ENCODE measurements around the gene ZNF142. TPM values are rescaled to one million over a fixed set of nuclear protein-coding genes. Genes with fewer than 3 reads are reported as not detected.

Gene ZNF142
- total and polyA plus RNA-seq, 2 of the 4 experiments (the other 2 are of a cell fraction): 4.3 to 9.7 TPM

- intact Hi-C loops (cut with micrococcal nuclease): no loop called here
- no peak overlapping the region for H3K14ac ChIP-seq (replicated peaks; ENCODE audit: low read depth, low read length)
- H3K36me3 ChIP-seq (ENCODE audit: control insufficient read depth, insufficient read depth, low read length): peaks cover 23% of the 10 kb centered on the region
- no peak overlapping the region for H2BK5ac ChIP-seq (ENCODE audit: low read depth, low read length, poor library complexity, severe bottlenecking)
- H3K9me1 ChIP-seq (ENCODE audit: insufficient read depth, low read length): peaks cover 8% of the 10 kb centered on the region; the same call in 1 of the 2 replicates
- no peak overlapping the region for H2BK20ac ChIP-seq (ENCODE audit: low read depth, low read length)
- no peak overlapping the region for H2BK120ac ChIP-seq (ENCODE audit: low read depth, low read length)
- no peak overlapping the region for H3K18ac ChIP-seq (ENCODE audit: low read depth, low read length)
- DNase-seq (no peak), ATAC-seq (ENCODE audit: low read depth) (no peak)
- no peak overlapping the region for H2AK5ac ChIP-seq (ENCODE audit: low read depth, low read length)
- TF ChIP-seq MAFK (IDR thresholded peaks at IDR 0.05; ENCODE audit: low read depth, low read length) (no peak), MAZ (IDR thresholded peaks at IDR 0.05; ENCODE audit: borderline replicate concordance, low read depth, low read length) (no peak), BHLHE40 (IDR thresholded peaks at IDR 0.05; ENCODE audit: low read depth, low read length) (no peak), FOS (IDR thresholded peaks at IDR 0.05; ENCODE audit: low read depth, low read length) (no peak), RAD21 (IDR thresholded peaks at IDR 0.05; ENCODE audit: low read length) (no peak), RCOR1 (IDR thresholded peaks at IDR 0.05; ENCODE audit: insufficient replicate concordance, low read length) (no peak), USF2 (IDR thresholded peaks at IDR 0.05; ENCODE audit: low read depth, low read length) (no peak), CTCF (conservative IDR thresholded peaks at IDR 0.05; ENCODE audit: low read depth, low read length) (no peak), POLR2A (IDR thresholded peaks at IDR 0.05; ENCODE audit: low read depth, low read length) (no peak), ELK1 (IDR thresholded peaks at IDR 0.05; ENCODE audit: borderline replicate concordance, low read depth, low read length) (no peak), RFX5 (IDR thresholded peaks at IDR 0.05; ENCODE audit: low read depth, low read length) (no peak)
- no peak overlapping the region for H2BK15ac ChIP-seq (ENCODE audit: low read depth, low read length)
- H3K79me1 ChIP-seq (ENCODE audit: low read depth in 1 of 2, low read length in 2 of 2): peaks cover 24 to 38% of the 10 kb centered on the region in 2 experiments
- H3K4me3 ChIP-seq (ENCODE audit: insufficient read depth, low read depth, low read length): no peak overlapping the region
- H3K56ac ChIP-seq (ENCODE audit: extremely low read depth, insufficient read depth, low read length): no peak overlapping the region
- dilution Hi-C loops (cut with HindIII; ENCODE audit: low sequenced_read_pairs, unreplicated experiment): no loop called here
- CTCF ChIA-PET: no interaction called here
- H4K20me1 ChIP-seq (ENCODE audit: insufficient read depth, low read length): no peaks in the 10 kb centered on the region
- POLR2A ChIA-PET (ENCODE audit: unreplicated experiment): no interaction called here
- no peak overlapping the region for H3K9ac ChIP-seq (ENCODE audit: low read depth, low read length)
- no peak overlapping the region for H2AFZ ChIP-seq (replicated peaks; ENCODE audit: low read length, poor library complexity)
- H3K4me1 ChIP-seq (ENCODE audit: control insufficient read depth, insufficient read depth, low read length): peaks cover 3% of the 10 kb centered on the region; the same call in 1 of the 2 replicates
- no peak overlapping the region for H3K23ac ChIP-seq (ENCODE audit: low read depth, low read length)
- no peaks in the 10 kb centered on the region for H3K9me3 ChIP-seq (ENCODE audit: control insufficient read depth, insufficient read depth, low read length)
- no peak overlapping the region for H3K4ac ChIP-seq (ENCODE audit: low read depth, low read length)
- WGBS, 2 experiments (ENCODE audit: extremely low coverage in 2 of 2, insufficient read length in 1 of 2): no CpG with 5 or more reads among the region's 2 CpGs
- H2AK9ac ChIP-seq (replicated peaks; ENCODE audit: low read depth, low read length, poor library complexity): no peak overlapping the region
- H3K27me3 ChIP-seq (ENCODE audit: control insufficient read depth, insufficient read depth, low read length): no peaks in the 10 kb centered on the region
- in situ Hi-C loops (cut with MboI; ENCODE audit: low sequenced_read_pairs): loop anchor here (10.0 kb wide), 1 partner anchor 251 kb away; no protein-coding TSS in a partner anchor
- no peak overlapping the region for H3K4me2 ChIP-seq (ENCODE audit: low read depth, low read length)
- H3K27ac ChIP-seq (ENCODE audit: insufficient read depth, low read length): no peak overlapping the region
- H4K8ac ChIP-seq (ENCODE audit: low read depth in 2 of 2, low read length in 2 of 2): no peak overlapping the region
- H4K91ac ChIP-seq (ENCODE audit: insufficient read depth, low read depth, low read length): no peak overlapping the region
- BruUV-seq (replicated peaks): no TSS peak
- no peak overlapping the region for H4K5ac ChIP-seq (ENCODE audit: low read depth, low read length)
Measured at GRCh38 chr2:218655751-218656150, 3.7 kb downstream of the ZNF142 start.
